Panc1 (cell line): Measurements from ENCODE around the gene PTGR3. TPM values are rescaled to one million over a fixed set of nuclear protein-coding genes. Genes with fewer than 3 reads are reported as not detected.

ENCODE experiments used
- ATAC-seq: fragments of 200-7000 bp; cut with Tn5 transposase; 2 replicates; pipeline ENCODE4 v1.9.1; 2020; ENCODE audit warnings: mild to moderate bottlenecking, moderate library complexity
- BruUV-seq: library from RNA; stranded (reverse); fragments of 400-500 nt; replicated peaks from 2 replicates; lab custom pipeline; 2021; lab: Mats Ljungman, UMichigan
- CTCF ChIA-PET: fragments of 300-600 bp; sonication (Branson Sonifier 250); formaldehyde crosslinking; loops from one replicate; lab custom pipeline; 2022; ENCODE audit warnings: antibody characterized with exemption; lab: Charles Lee
- POLR2A ChIA-PET: fragments of 300-600 bp; sonication (Branson Sonifier 250); formaldehyde crosslinking; loops from one replicate; lab custom pipeline; 2022; ENCODE audit warnings: antibody characterized with exemption; lab: Charles Lee
- DNase-seq: peaks from one replicate; pipeline ENCODE4 v3.0.0-alpha.2; 2010; ENCODE audit warnings: low read depth, low spot score
- H3K27ac ChIP-seq: 2 replicates; pipeline ENCODE4 v1.5.1; 2011; ENCODE audit warnings: mild to moderate bottlenecking, low read length, inconsistent platforms
- H3K27me3 ChIP-seq: fragments of 200-500 bp; sonication (Bioruptor generic); 2 replicates; pipeline ENCODE4 v1.6.0; 2014; ENCODE audit warnings: low read length, inconsistent platforms; ENCODE audit not compliant: control insufficient read depth, insufficient read depth
- H3K36me3 ChIP-seq: fragments of 200-500 bp; sonication (Bioruptor generic); 2 replicates; pipeline ENCODE4 v1.5.1; 2014; ENCODE audit warnings: inconsistent platforms, mild to moderate bottlenecking, low read length, moderate library complexity; ENCODE audit not compliant: control insufficient read depth, insufficient read depth
- H3K4me1 ChIP-seq: 2 replicates; pipeline ENCODE4 v1.5.1; 2011; ENCODE audit warnings: inconsistent platforms, mild to moderate bottlenecking, low read length, moderate library complexity; ENCODE audit not compliant: control insufficient read depth, insufficient read depth
- H3K4me3 ChIP-seq, 2 experiments: 2 replicates each; pipeline ENCODE4 v1.5.1; 2011 to 2012; ENCODE audit warnings: low read depth in 2 of 2, low read length in 2 of 2, mild to moderate bottlenecking in 2 of 2, inconsistent platforms in 1 of 2, moderate library complexity in 1 of 2
- H3K9me3 ChIP-seq: fragments of 200-500 bp; sonication (Bioruptor generic); 2 replicates; pipeline ENCODE4 v1.5.1; 2014; ENCODE audit warnings: low read depth, mild to moderate bottlenecking, inconsistent platforms, low read length, moderate library complexity; ENCODE audit not compliant: control insufficient read depth, insufficient read depth
- CTCF ChIP-seq: fragments of 450-650 bp; IDR thresholded peaks from 2 replicates; pipeline ENCODE4 v1.5.1; 2017; ENCODE audit warnings: mild to moderate bottlenecking
- POLR2AphosphoS5 ChIP-seq: IDR thresholded peaks from 2 replicates; pipeline ENCODE4 v1.6.1; 2012; ENCODE audit warnings: mild to moderate bottlenecking, low read depth, low read length, moderate library complexity
- REST ChIP-seq, 2 experiments: IDR thresholded peaks; 2 replicates each; pipeline ENCODE4 v1.6.1; 2011 to 2012; ENCODE audit warnings: low read depth in 2 of 2, control low read depth in 1 of 2, low read length in 1 of 2, mild to moderate bottlenecking in 1 of 2, moderate library complexity in 1 of 2; ENCODE audit not compliant: insufficient read depth in 1 of 2
- SIN3A ChIP-seq: IDR thresholded peaks from 2 replicates; pipeline ENCODE4 v1.6.1; 2012; ENCODE audit warnings: low read depth, mild to moderate bottlenecking, low read length, moderate library complexity, borderline replicate concordance; ENCODE audit not compliant: insufficient read depth
- TCF7L2 ChIP-seq: IDR thresholded peaks from 2 replicates; pipeline ENCODE4 v1.6.1; 2011; ENCODE audit warnings: mild to moderate bottlenecking, low read depth, low read length, inconsistent platforms
- in situ Hi-C: cut with HindIII; loops from 2 replicates; pipeline ENCODE4 v1.10.0; 2016; ENCODE audit warnings: low sequenced_read_pairs, low pct_unique_long_range_greater_than_20kb
- intact Hi-C: fragments of 100-400 bp; cut with micrococcal nuclease; formaldehyde crosslinking; loops from one replicate; pipeline ENCODE4 v1.10.0; 2022; ENCODE audit not compliant: unreplicated experiment
- total RNA-seq: library from RNA; stranded (reverse); gene quantifications from one replicate; pipeline ENCODE4 v1.2.1, GENCODE V29; 2021; ENCODE audit not compliant: unreplicated experiment

The PTGR3 gene
- total RNA-seq, 1 experiment from 2014 or later, result 45.0 TPM

GRCh38 chr18:75238786-75239185, 29.8 kb upstream of the PTGR3 start:
- H3K27ac ChIP-seq, result no peak overlapping the region
- H3K4me1 ChIP-seq, result no peaks in the 10 kb centered on the region
- no peaks in the 10 kb centered on the region for H3K36me3 ChIP-seq
- ATAC-seq, result no peak
- no peak for TF ChIP-seq SIN3A
- TF ChIP-seq REST (IDR thresholded peaks at IDR 0.05; ENCODE audit: insufficient read depth in 1 of 2, low read depth in 2 of 2, low read length in 1 of 2), result no peak
- no peak for TF ChIP-seq CTCF
- TF ChIP-seq POLR2AphosphoS5, result no peak
- no peak for TF ChIP-seq TCF7L2
- CTCF ChIA-PET, result no interaction called here
- POLR2A ChIA-PET, result no interaction called here
- no peak for DNase-seq
- no peak overlapping the region for H3K4me3 ChIP-seq
- intact Hi-C loops, result no loop called here
- no peaks in the 10 kb centered on the region for H3K27me3 ChIP-seq
- no peaks in the 10 kb centered on the region for H3K9me3 ChIP-seq
- in situ Hi-C loops, result no loop called here
- BruUV-seq, result no TSS peak

GRCh38 chr18:75238100-75238499, 29.2 kb upstream of the PTGR3 start:
- TF ChIP-seq POLR2AphosphoS5, result no peak
- TF ChIP-seq CTCF, result no peak
- H3K9me3 ChIP-seq, result no peaks in the 10 kb centered on the region
- H3K4me1 ChIP-seq, result no peaks in the 10 kb centered on the region
- H3K4me3 ChIP-seq, result no peak overlapping the region
- H3K36me3 ChIP-seq, result no peaks in the 10 kb centered on the region
- intact Hi-C loops, result no loop called here
- ATAC-seq, result peak; percentile 25; the same call in 1 of the 2 replicates
- no peaks in the 10 kb centered on the region for H3K27me3 ChIP-seq
- H3K27ac ChIP-seq, result no peak overlapping the region
- BruUV-seq, result no TSS peak
- DNase-seq, result no peak
- ChIA-PET CTCF (no interaction called here), POLR2A (no interaction called here)
- in situ Hi-C loops, result no loop called here

GRCh38 chr18:75235896-75236295, 27.0 kb upstream of the PTGR3 start:
- no peaks in the 10 kb centered on the region for H3K27me3 ChIP-seq
- H3K4me1 ChIP-seq, result no peaks in the 10 kb centered on the region
- H3K4me3 ChIP-seq, result no peak overlapping the region
- DNase-seq, result no peak
- TF ChIP-seq POLR2AphosphoS5, result no peak
- no peak for TF ChIP-seq TCF7L2
- TF ChIP-seq SIN3A, result no peak
- no peak for TF ChIP-seq CTCF
- TF ChIP-seq REST (IDR thresholded peaks at IDR 0.05; ENCODE audit: insufficient read depth in 1 of 2, low read depth in 2 of 2, low read length in 1 of 2), result no peak
- H3K27ac ChIP-seq, result no peak overlapping the region
- no TSS peak for BruUV-seq
- no peaks in the 10 kb centered on the region for H3K9me3 ChIP-seq
- ATAC-seq, result no peak
- intact Hi-C loops (no loop called here), in situ Hi-C loops (no loop called here)
- CTCF ChIA-PET, result interaction anchor here (0.5 kb wide), 1 partner anchor 316 kb away, joined by 4 read pairs; no protein-coding TSS in a partner anchor
- H3K36me3 ChIP-seq, result no peaks in the 10 kb centered on the region
- POLR2A ChIA-PET, result no interaction called here
